Endodermal cell (in vitro differentiated cells): ENCODE results near the gene CCND1. TPM values are rescaled to one million over a fixed set of nuclear protein-coding genes. Genes with fewer than 3 reads are reported as not detected.

Experiments used
- DNase-seq: peaks from one replicate; pipeline ENCODE4 v3.0.0-alpha.2; 2017
- H3K27ac ChIP-seq: 2 replicates; pipeline ENCODE4 v1.5.1; 2013; ENCODE audit warnings: mild to moderate bottlenecking, low read depth, low read length, moderate library complexity
- H3K27me3 ChIP-seq: 2 replicates; pipeline ENCODE4 v1.6.1; 2013; ENCODE audit warnings: mild to moderate bottlenecking, low read length, moderate library complexity; ENCODE audit not compliant: insufficient read depth, control insufficient read depth, poor library complexity, severe bottlenecking
- H3K36me3 ChIP-seq: 2 replicates; pipeline ENCODE4 v1.7.0; 2013; ENCODE audit warnings: mild to moderate bottlenecking, low read length, moderate library complexity; ENCODE audit not compliant: control insufficient read depth, insufficient read depth
- H3K4me1 ChIP-seq: one replicate; pipeline ENCODE4 v1.7.0; 2013; ENCODE audit warnings: low read length; ENCODE audit not compliant: control insufficient read depth, insufficient read depth
- H3K4me3 ChIP-seq: 2 replicates; pipeline ENCODE4 v1.5.1; 2013; ENCODE audit warnings: mild to moderate bottlenecking, low read length, moderate library complexity
- H3K9ac ChIP-seq: 2 replicates; pipeline ENCODE4 v1.6.1; 2013; ENCODE audit warnings: mild to moderate bottlenecking, low read length, moderate library complexity; ENCODE audit not compliant: poor library complexity, severe bottlenecking; ENCODE audit errors: extremely low read depth
- H3K9me3 ChIP-seq: 2 replicates; pipeline ENCODE4 v1.6.1; 2013; ENCODE audit warnings: mild to moderate bottlenecking, low read length, moderate library complexity; ENCODE audit not compliant: control insufficient read depth
- H3K27ac Mint-ChIP-seq: 2 replicates; pipeline ENCODE4 v1.8.0; 2020; ENCODE audit warnings: mixed read lengths
- H3K27me3 Mint-ChIP-seq: 2 replicates; pipeline ENCODE4 v1.8.0; 2021; ENCODE audit warnings: mild to moderate bottlenecking, mixed read lengths; ENCODE audit not compliant: insufficient read depth
- H3K36me3 Mint-ChIP-seq: 2 replicates; pipeline ENCODE4 v1.8.0; 2020; ENCODE audit warnings: low read depth, mixed read lengths
- H3K4me1 Mint-ChIP-seq: 2 replicates; pipeline ENCODE4 v1.8.0; 2020; ENCODE audit warnings: mixed read lengths
- H3K4me3 Mint-ChIP-seq: 2 replicates; pipeline ENCODE4 v1.8.0; 2020; ENCODE audit warnings: mild to moderate bottlenecking, moderate library complexity, mixed read lengths
- H3K9me3 Mint-ChIP-seq: 2 replicates; pipeline ENCODE4 v1.8.0; 2020; ENCODE audit warnings: mild to moderate bottlenecking, mixed read lengths
- CTCF ChIP-seq: fragments of 200-600 bp; sonication (generic); conservative IDR thresholded peaks from 2 replicates; pipeline ENCODE4 v1.5.0; 2021; ENCODE audit warnings: antibody characterized with exemption, mild to moderate bottlenecking
- WGBS, 2 experiments: methylation state at CpG; one replicate each; pipeline versions ENCODE4 v1.1.5 to v1.1.7; 2013; ENCODE audit warnings: missing lambda C conversion rate in 2 of 2, mixed read lengths in 1 of 2; ENCODE audit not compliant: insufficient coverage in 1 of 2, insufficient read length in 1 of 2; 5-methylcytosine and 5-hydroxymethylcytosine counted together
- total RNA-seq, 2 donors: library from RNA; stranded (reverse); fragmentation: NEBNext Ultra II Directional in 1 of 2; extraction: Animal tissue kit (Norgen Biotek cat#: 25700) in 1 of 2; gene quantifications; 2 replicates in 1 of 2; 3 replicates in 1 of 2; pipeline ENCODE4 v1.2.1, GENCODE V29; 2021

CCND1 gene
- total RNA-seq, 2 donors from 2014 or later: 65.7 to 214 TPM

GRCh38 chr11:69642913-69643632, 2.1 kb downstream of the CCND1 start:
- no peaks in the 10 kb centered on the region for H3K9me3 ChIP-seq
- peaks cover 29% of the 10 kb centered on the region for H3K36me3 Mint-ChIP-seq
- H3K4me3 ChIP-seq: no peak overlapping the region
- no peaks in the 10 kb centered on the region for H3K27me3 Mint-ChIP-seq
- H3K9me3 Mint-ChIP-seq: no peaks in the 10 kb centered on the region
- no peaks in the 10 kb centered on the region for H3K36me3 ChIP-seq
- H3K27ac ChIP-seq: peak overlapping the region; percentile 78
- peak overlapping the region; percentile 93 for H3K4me3 Mint-ChIP-seq
- H3K9ac ChIP-seq: no peak overlapping the region
- 2% methylated on average over 38 to 81 of the region's 81 CpGs for WGBS, 2 experiments
- peaks cover 4% of the 10 kb centered on the region for H3K4me1 Mint-ChIP-seq
- H3K27ac Mint-ChIP-seq: no peak overlapping the region
- peaks cover 5% of the 10 kb centered on the region for H3K4me1 ChIP-seq
- peak; percentile 97 for TF ChIP-seq CTCF
- DNase-seq: peak; percentile 91
- H3K27me3 ChIP-seq: peaks cover 28% of the 10 kb centered on the region

- no peak overlapping the region for H3K9ac ChIP-seq
- H3K27ac Mint-ChIP-seq: no peak overlapping the region
These were observed 2.7 kb downstream of the CCND1 start for GRCh38 chr11:69643646-69644045.

More at GRCh38 chr11:69643646-69644045, 2.7 kb downstream of the CCND1 start:
- no peak overlapping the region for H3K27ac ChIP-seq
- DNase-seq: no peak
- TF ChIP-seq CTCF: no peak
- Mint-ChIP-seq H3K4me3 (peak overlapping the region; percentile 93), H3K4me1 (peaks cover 4% of the 10 kb centered on the region), H3K36me3 (peaks cover 29% of the 10 kb centered on the region), H3K9me3 (no peaks in the 10 kb centered on the region), H3K27me3 (no peaks in the 10 kb centered on the region)
- no peak overlapping the region for H3K4me3 ChIP-seq
- no peaks in the 10 kb centered on the region for H3K36me3 ChIP-seq
- no peaks in the 10 kb centered on the region for H3K9me3 ChIP-seq
- peaks cover 28% of the 10 kb centered on the region for H3K27me3 ChIP-seq
- 82 to 84% methylated on average over 25 to 27 of the region's 27 CpGs for WGBS, 2 experiments
- peaks cover 5% of the 10 kb centered on the region for H3K4me1 ChIP-seq
